ENCODE measurements around the gene CELF5. TPM values are rescaled to one million over a fixed set of nuclear protein-coding genes. Genes with fewer than 3 reads are reported as not detected.
A peak's percentile ranks its signal among the peaks of the same experiment; 100 is the strongest.

The CELF5 gene
- total RNA-seq, 2 experiments from 2014 or later, result 0.13 TPM; not detected in 1

- ChIA-PET POLR2A (no interaction called here), CTCF (ENCODE audit: unreplicated experiment) (interaction anchor here (0.5 kb wide), 1 partner anchor 65 kb away, joined by 3 read pairs; no protein-coding TSS in a partner anchor)
- no peaks in the 10 kb centered on the region for H3K79me2 ChIP-seq (ENCODE audit: insufficient read depth, low read depth, low read length)
- no peak overlapping the region for H3K27ac ChIP-seq (ENCODE audit: low read depth, low read length, poor library complexity, severe bottlenecking)
- no peaks in the 10 kb centered on the region for H3K9me2 ChIP-seq (ENCODE audit: insufficient read depth, low read length)
- H4K20me1 ChIP-seq (ENCODE audit: insufficient read depth, low read length), result no peaks in the 10 kb centered on the region
- H3K4me1 ChIP-seq (ENCODE audit: insufficient read depth, low read length, poor library complexity, severe bottlenecking), result no peaks in the 10 kb centered on the region
- BruUV-seq (replicated peaks), result no TSS peak
- H3K36me3 ChIP-seq (ENCODE audit: insufficient read depth, low read length), result peaks cover 57% of the 10 kb centered on the region
- no peak overlapping the region for H3K4me3 ChIP-seq (ENCODE audit: low read depth, low read length, poor library complexity, severe bottlenecking)
- no peaks in the 10 kb centered on the region for H3K9me3 ChIP-seq (ENCODE audit: low read length)
- no peak for DNase-seq (ENCODE audit: low spot score)
- TF ChIP-seq EZH2phosphoT487 (IDR thresholded peaks at IDR 0.05; ENCODE audit: borderline replicate concordance, low read depth, low read length) (no peak), CTCF (conservative IDR thresholded peaks at IDR 0.05; ENCODE audit: low read length) (no peak)
- H2AFZ ChIP-seq (ENCODE audit: low read length), result no peak overlapping the region
- intact Hi-C loops (cut with micrococcal nuclease; ENCODE audit: unreplicated experiment), result no loop called here
- no peak overlapping the region for H3K4me2 ChIP-seq (ENCODE audit: low read length)
Observed at GRCh38 chr19:3206216-3206953, 18.1 kb upstream of the CELF5 start.

- Histone ChIP-seq H3K9me3 (ENCODE audit: low read length) (no peaks in the 10 kb centered on the region), H3K79me2 (ENCODE audit: insufficient read depth, low read depth, low read length) (no peaks in the 10 kb centered on the region), H3K4me3 (ENCODE audit: low read depth, low read length, poor library complexity, severe bottlenecking) (no peak overlapping the region), H4K20me1 (ENCODE audit: insufficient read depth, low read length) (no peaks in the 10 kb centered on the region), H2AFZ (ENCODE audit: low read length) (no peak overlapping the region), H3K9me2 (ENCODE audit: insufficient read depth, low read length) (no peaks in the 10 kb centered on the region), H3K27ac (ENCODE audit: low read depth, low read length, poor library complexity, severe bottlenecking) (no peak overlapping the region), H3K36me3 (ENCODE audit: insufficient read depth, low read length) (peaks cover 52% of the 10 kb centered on the region), H3K4me2 (ENCODE audit: low read length) (no peak overlapping the region), H3K4me1 (ENCODE audit: insufficient read depth, low read length, poor library complexity, severe bottlenecking) (peaks cover 5% of the 10 kb centered on the region)
- TF ChIP-seq CTCF (conservative IDR thresholded peaks at IDR 0.05; ENCODE audit: low read length) (no peak), EZH2phosphoT487 (IDR thresholded peaks at IDR 0.05; ENCODE audit: borderline replicate concordance, low read depth, low read length) (no peak)
- BruUV-seq (replicated peaks), result TSS peak; percentile 33
- CTCF ChIA-PET (ENCODE audit: unreplicated experiment), result no interaction called here
- DNase-seq (ENCODE audit: low spot score), result no peak
- intact Hi-C loops (cut with micrococcal nuclease; ENCODE audit: unreplicated experiment), result no loop called here
- POLR2A ChIA-PET, result no interaction called here
Observed at GRCh38 chr19:3207461-3208242, 16.8 kb upstream of the CELF5 start.

Measured in OCI-LY7 (cell line).